ENCODE measurements around the gene SLC7A14.

DNA sequence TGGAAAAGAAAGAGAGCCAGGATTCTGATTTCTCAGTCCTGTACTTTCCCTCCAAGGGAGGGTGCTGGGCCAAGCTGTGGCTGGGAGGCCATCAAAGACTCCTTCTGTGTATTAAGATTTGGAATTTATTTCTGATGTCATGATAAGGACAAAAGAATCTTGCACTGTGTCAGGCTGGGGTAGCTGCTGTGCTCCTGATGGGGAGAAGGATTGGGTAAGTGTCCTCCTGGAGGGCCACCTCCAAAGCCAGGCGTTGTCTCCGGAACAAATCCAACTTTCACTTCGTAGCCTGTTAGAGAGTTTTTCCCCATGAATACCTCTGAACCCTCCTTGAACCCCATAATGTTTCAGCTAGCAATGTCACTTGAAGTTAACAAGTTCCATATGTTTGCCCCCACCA is 137.3 kb downstream of the SLC7A14 start:
- TF ChIP-seq RFX5 (IDR thresholded peaks at IDR 0.05; ENCODE audit: low read depth, low read length), result no peak
- no peak for TF ChIP-seq MXI1 (IDR thresholded peaks at IDR 0.05; ENCODE audit: borderline replicate concordance, low read depth, low read length)
- TF ChIP-seq, protein P1, sequence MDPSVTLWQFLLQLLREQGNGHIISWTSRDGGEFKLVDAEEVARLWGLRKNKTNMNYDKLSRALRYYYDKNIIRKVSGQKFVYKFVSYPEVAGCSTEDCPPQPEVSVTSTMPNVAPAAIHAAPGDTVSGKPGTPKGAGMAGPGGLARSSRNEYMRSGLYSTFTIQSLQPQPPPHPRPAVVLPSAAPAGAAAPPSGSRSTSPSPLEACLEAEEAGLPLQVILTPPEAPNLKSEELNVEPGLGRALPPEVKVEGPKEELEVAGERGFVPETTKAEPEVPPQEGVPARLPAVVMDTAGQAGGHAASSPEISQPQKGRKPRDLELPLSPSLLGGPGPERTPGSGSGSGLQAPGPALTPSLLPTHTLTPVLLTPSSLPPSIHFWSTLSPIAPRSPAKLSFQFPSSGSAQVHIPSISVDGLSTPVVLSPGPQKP (IDR thresholded peaks at IDR 0.05; ENCODE audit: borderline replicate concordance, low read depth, low read length), result no peak
- TF ChIP-seq, protein P2, sequence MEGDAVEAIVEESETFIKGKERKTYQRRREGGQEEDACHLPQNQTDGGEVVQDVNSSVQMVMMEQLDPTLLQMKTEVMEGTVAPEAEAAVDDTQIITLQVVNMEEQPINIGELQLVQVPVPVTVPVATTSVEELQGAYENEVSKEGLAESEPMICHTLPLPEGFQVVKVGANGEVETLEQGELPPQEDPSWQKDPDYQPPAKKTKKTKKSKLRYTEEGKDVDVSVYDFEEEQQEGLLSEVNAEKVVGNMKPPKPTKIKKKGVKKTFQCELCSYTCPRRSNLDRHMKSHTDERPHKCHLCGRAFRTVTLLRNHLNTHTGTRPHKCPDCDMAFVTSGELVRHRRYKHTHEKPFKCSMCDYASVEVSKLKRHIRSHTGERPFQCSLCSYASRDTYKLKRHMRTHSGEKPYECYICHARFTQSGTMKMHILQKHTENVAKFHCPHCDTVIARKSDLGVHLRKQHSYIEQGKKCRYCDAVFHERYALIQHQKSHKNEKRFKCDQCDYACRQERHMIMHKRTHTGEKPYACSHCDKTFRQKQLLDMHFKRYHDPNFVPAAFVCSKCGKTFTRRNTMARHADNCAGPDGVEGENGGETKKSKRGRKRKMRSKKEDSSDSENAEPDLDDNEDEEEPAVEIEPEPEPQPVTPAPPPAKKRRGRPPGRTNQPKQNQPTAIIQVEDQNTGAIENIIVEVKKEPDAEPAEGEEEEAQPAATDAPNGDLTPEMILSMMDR (conservative IDR thresholded peaks at IDR 0.05; ENCODE audit: low read depth, low read length), result no peak
- no peak for TF ChIP-seq POLR2A (IDR thresholded peaks at IDR 0.05; ENCODE audit: low read depth, low read length)
- TF ChIP-seq CEBPB (IDR thresholded peaks at IDR 0.05; ENCODE audit: low read depth, low read length), result no peak
- no peak for TF ChIP-seq MAZ (IDR thresholded peaks at IDR 0.05; ENCODE audit: borderline replicate concordance, low read depth, low read length)
- TF ChIP-seq RCOR1 (IDR thresholded peaks at IDR 0.05; ENCODE audit: insufficient replicate concordance, low read length), result no peak
- no peak for TF ChIP-seq SMC3 (IDR thresholded peaks at IDR 0.05; ENCODE audit: low read depth, low read length)
- no peak for TF ChIP-seq RAD21 (IDR thresholded peaks at IDR 0.05; ENCODE audit: low read length)
- TF ChIP-seq FOS (IDR thresholded peaks at IDR 0.05; ENCODE audit: low read depth, low read length), result no peak
- TF ChIP-seq CHD1 (IDR thresholded peaks at IDR 0.05; ENCODE audit: low read depth, low read length), result no peak
- no peak for TF ChIP-seq BHLHE40 (IDR thresholded peaks at IDR 0.05; ENCODE audit: low read depth, low read length)
- TF ChIP-seq, protein P3, sequence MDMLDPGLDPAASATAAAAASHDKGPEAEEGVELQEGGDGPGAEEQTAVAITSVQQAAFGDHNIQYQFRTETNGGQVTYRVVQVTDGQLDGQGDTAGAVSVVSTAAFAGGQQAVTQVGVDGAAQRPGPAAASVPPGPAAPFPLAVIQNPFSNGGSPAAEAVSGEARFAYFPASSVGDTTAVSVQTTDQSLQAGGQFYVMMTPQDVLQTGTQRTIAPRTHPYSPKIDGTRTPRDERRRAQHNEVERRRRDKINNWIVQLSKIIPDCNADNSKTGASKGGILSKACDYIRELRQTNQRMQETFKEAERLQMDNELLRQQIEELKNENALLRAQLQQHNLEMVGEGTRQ (IDR thresholded peaks at IDR 0.05; ENCODE audit: low read depth, low read length), result no peak

Measured in IMR-90 (cell line).